GM18951 (cell line): Measurements from ENCODE around the gene PAX2.

Experiments
- POLR2A ChIP-seq: IDR thresholded peaks from 4 replicates; pipeline ENCODE4 v1.6.1; 2011; ENCODE audit warnings: mild to moderate bottlenecking; ENCODE audit not compliant: insufficient read length, insufficient read depth; ENCODE audit errors: extremely low read depth
- in situ Hi-C: fragments of 300-500 bp; cut with MboI; formaldehyde crosslinking; loops from one replicate; pipeline ENCODE4 v1.12.0; 2022; ENCODE audit warnings: low sequenced_read_pairs, mixed read lengths, inconsistent platforms; ENCODE audit not compliant: unreplicated experiment

The PAX2 gene

GRCh38 chr10:100714566-100714950 is 30.8 kb upstream of the PAX2 start:
- TF ChIP-seq POLR2A: no peak
- in situ Hi-C loops: no loop called here

DNA sequence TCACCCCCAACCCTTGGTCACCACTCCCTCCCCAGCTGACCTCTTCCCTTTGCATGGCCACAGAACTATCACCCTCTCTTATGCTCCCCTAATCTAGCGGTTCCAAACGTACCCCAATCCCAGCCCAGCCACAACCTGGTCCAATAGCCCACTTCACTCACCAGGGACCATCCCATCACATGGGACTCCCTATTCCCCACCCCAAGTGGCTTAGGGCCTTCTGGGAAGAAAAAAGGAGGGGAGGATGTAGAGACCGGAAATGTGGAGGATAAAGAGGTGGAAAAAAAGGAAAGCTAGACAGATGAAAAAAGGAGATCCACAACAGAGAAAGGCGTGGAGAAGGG is 30.3 kb upstream of the PAX2 start:
- in situ Hi-C loops: no loop called here
- no peak for TF ChIP-seq POLR2A

GRCh38 chr10:100715445-100716385 is 29.7 kb upstream of the PAX2 start:
- in situ Hi-C loops: no loop called here
- TF ChIP-seq POLR2A: no peak

GRCh38 chr10:100717166-100717565 is 28.2 kb upstream of the PAX2 start:
- TF ChIP-seq POLR2A: no peak
- in situ Hi-C loops: no loop called here

GRCh38 chr10:100718197-100718742 is 27.1 kb upstream of the PAX2 start:
- no peak for TF ChIP-seq POLR2A
- in situ Hi-C loops: no loop called here

DNA sequence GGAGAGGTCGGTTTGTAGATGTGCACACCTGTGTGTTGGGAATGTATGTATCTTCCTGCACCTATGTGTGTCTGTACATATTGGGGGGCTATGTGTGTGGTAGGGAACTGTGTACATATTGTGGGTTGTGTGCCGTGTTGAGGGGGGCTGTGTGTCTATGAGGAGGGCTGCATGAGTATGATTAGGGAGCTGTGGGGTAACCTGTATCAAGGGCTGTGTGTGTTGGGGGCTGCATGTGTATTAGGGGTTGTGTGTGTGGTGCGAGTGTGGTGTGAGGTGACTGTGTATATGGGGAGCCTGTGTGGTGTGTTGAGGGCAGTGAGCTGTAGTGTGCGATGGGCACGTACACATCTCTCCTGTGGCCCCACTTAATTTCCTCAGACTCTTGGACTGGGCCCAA is 22.2 kb upstream of the PAX2 start:
- TF ChIP-seq POLR2A: no peak
- in situ Hi-C loops: no loop called here

DNA sequence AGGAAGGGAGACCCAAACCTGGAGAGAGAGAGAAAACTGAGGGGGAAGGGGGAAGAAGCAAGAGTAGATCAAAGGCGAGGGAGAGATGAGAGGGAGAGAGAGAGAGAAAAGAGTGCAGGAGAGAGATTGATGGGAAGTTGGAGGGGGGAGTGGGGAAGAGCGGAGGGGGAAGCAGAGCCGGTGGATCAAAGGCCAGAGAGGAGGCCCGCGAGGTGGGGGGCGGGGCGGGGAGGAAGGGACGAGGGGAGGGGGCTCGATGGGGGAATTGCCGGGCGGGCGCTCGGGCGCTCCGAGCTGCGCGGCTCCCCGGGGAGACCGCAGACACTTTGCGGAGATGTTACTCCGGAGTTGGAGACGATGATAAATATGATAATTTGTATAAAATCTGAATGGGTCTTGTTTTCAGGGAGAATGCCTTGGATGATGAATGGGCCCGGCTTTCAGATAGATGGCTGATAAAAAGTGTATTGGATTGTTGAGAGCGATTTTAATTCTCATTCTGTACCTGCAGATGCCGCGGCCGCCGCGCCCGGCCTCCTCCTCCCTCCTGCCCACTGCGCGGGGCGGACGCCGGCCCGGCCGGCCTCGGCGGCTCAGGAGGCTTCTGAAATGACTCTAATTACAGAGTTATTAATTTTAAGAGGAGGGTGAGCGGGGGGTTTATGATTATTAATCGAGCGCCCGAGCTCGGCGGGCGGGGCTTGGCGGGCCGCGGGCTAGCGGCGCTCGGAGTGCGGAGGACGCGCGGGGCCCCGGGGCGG is 21.4 kb upstream of the PAX2 start:
- in situ Hi-C loops: no loop called here
- TF ChIP-seq POLR2A: no peak

- in situ Hi-C loops: no loop called here
- no peak for TF ChIP-seq POLR2A
Observed at GRCh38 chr10:100724531-100725027, 20.8 kb upstream of the PAX2 start.

- in situ Hi-C loops: no loop called here
- no peak for TF ChIP-seq POLR2A
Observed at GRCh38 chr10:100725071-100725471, 20.3 kb upstream of the PAX2 start.

GRCh38 chr10:100725869-100726426 is 19.4 kb upstream of the PAX2 start:
- TF ChIP-seq POLR2A: no peak
- in situ Hi-C loops: no loop called here

DNA sequence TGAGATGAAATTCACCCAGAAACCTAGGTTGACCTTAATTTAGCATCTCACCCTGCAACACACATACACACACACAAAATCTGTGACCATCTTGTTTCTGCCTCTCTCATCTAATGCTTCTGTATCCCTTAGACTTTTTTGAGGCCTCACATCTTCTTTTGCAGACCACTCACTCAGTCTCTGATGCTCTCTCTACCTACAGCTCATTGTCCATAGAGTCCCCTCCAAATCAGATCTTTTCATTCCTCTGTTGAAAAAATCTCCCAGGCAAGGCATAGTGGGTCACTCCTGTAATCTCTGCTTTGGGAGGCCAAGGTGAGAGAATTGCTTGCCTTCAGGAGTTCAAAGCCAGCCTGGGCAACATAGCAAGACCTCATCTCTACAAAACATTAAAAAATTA is 17.6 kb upstream of the PAX2 start:
- in situ Hi-C loops: no loop called here
- no peak for TF ChIP-seq POLR2A

- no peak for TF ChIP-seq POLR2A
- in situ Hi-C loops: no loop called here
Observed at GRCh38 chr10:100728928-100729861, 16.2 kb upstream of the PAX2 start.

DNA sequence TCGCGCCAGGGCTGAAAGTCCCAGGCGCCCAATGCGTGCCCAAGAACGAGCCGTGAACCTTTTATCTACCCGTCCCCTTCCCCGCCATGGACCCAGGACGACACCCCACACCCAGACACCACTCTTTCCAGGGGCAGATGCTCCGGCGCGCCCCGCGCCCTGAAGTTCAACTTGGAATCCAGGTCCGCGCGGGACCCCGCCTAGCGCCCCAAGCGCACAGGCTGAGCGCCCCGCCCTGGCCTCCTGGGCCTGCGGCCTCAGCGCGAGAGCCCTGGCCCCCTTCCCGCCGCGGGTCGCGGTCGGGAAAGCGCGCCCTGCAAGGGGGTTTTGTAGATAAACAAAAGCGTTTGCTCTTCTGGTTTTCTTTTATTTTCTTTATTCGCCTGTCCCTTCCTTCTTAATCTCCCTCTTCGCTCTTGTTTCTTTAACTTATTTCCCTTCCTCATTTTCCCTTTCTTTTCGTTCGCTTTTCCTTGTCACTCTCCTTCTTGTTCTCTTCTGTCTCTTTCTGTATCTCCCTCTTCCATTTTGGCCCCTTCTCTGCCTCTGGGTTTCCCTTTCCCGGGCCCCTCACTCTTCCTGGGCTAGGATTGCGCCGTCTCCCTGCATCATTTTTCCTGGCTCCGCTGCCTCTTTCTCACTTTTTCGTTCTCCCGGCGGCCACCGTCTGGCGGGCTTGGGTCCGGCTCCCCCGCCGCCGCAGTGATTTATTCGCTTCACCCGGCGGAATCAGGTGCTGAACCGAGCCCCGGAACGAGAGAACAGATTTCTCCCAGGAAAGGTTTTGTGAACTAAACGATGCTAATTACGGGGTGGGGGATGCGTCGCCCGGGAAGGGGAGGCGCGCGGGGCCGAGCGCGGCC is 15.3 kb upstream of the PAX2 start:
- in situ Hi-C loops: no loop called here
- no peak for TF ChIP-seq POLR2A
